WTC11 (cell line): ENCODE measurements around the gene SEPSECS. TPM values are rescaled to one million over a fixed set of nuclear protein-coding genes. Genes with fewer than 3 reads are reported as not detected.

Source experiments
- ATAC-seq: fragments of 200-7000 bp; cut with Tn5 transposase; 2 replicates; pipeline ENCODE4 v1.10.0; 2021; ENCODE audit warnings: mild to moderate bottlenecking, moderate library complexity
- CTCF ChIA-PET: fragments of 300-600 bp; sonication (Branson Sonifier 250); formaldehyde crosslinking; loops from one replicate; lab custom pipeline; 2021; ENCODE audit warnings: antibody characterized with exemption; lab: Charles Lee
- POLR2A ChIA-PET: fragments of 350-600 bp; sonication (Branson Sonifier 250); formaldehyde crosslinking; loops from one replicate; lab custom pipeline; 2021; ENCODE audit warnings: antibody characterized with exemption; lab: Charles Lee
- DNase-seq: peaks from one replicate; pipeline ENCODE4 v3.0.0; 2021; ENCODE audit warnings: low spot score
- H3K27ac Mint-ChIP-seq: 2 replicates; pipeline ENCODE4 v1.8.0; 2021; ENCODE audit warnings: mixed read lengths
- H3K27me3 Mint-ChIP-seq: 2 replicates; pipeline ENCODE4 v1.8.0; 2021; ENCODE audit warnings: low read depth, mild to moderate bottlenecking, moderate library complexity, mixed read lengths
- H3K36me3 Mint-ChIP-seq: 2 replicates; pipeline ENCODE4 v1.8.0; 2021; ENCODE audit warnings: mixed read lengths
- H3K4me1 Mint-ChIP-seq: 2 replicates; pipeline ENCODE4 v1.8.0; 2022; ENCODE audit warnings: mixed read lengths
- H3K4me3 Mint-ChIP-seq: 2 replicates; pipeline ENCODE4 v1.8.0; 2021; ENCODE audit warnings: mild to moderate bottlenecking, moderate library complexity, mixed read lengths
- H3K9me3 Mint-ChIP-seq: 2 replicates; pipeline ENCODE4 v1.8.0; 2021; ENCODE audit warnings: mixed read lengths
- ATF1 ChIP-seq: sonication (generic); formaldehyde crosslinking; IDR thresholded peaks from 2 replicates; pipeline ENCODE4 v1.8.1; 2023; ENCODE audit warnings: mild to moderate bottlenecking, moderate library complexity, missing genetic modification reagents
- FOXK1 ChIP-seq: sonication (generic); formaldehyde crosslinking; IDR thresholded peaks from 2 replicates; pipeline ENCODE4 v1.8.0; 2022; ENCODE audit warnings: mild to moderate bottlenecking, moderate library complexity, missing genetic modification reagents
- FOXP1 ChIP-seq: sonication (generic); formaldehyde crosslinking; IDR thresholded peaks from 2 replicates; pipeline ENCODE4 v1.8.0; 2022; ENCODE audit warnings: missing genetic modification reagents, mild to moderate bottlenecking, moderate library complexity, borderline replicate concordance
- IRF2 ChIP-seq: sonication (generic); formaldehyde crosslinking; IDR thresholded peaks from 2 replicates; pipeline ENCODE4 v1.8.0; 2022; ENCODE audit warnings: low read depth, missing genetic modification reagents, borderline replicate concordance
- RORB ChIP-seq: fragments of 250-450 bp; sonication (Bioruptor Pico); IDR thresholded peaks from 2 replicates; pipeline ENCODE4 v1.9.0; 2021; ENCODE audit warnings: mild to moderate bottlenecking
- ZNF121 ChIP-seq: sonication (generic); formaldehyde crosslinking; IDR thresholded peaks from 2 replicates; pipeline ENCODE4 v1.8.0; 2023; ENCODE audit warnings: missing genetic modification reagents
- ZNF138 ChIP-seq: sonication (generic); formaldehyde crosslinking; conservative IDR thresholded peaks from 2 replicates; pipeline ENCODE4 v1.8.1; 2022; ENCODE audit warnings: mild to moderate bottlenecking, moderate library complexity, missing genetic modification reagents
- ZNF263 ChIP-seq: sonication (generic); formaldehyde crosslinking; IDR thresholded peaks from 2 replicates; pipeline ENCODE4 v1.8.1; 2022; ENCODE audit warnings: low read depth, mild to moderate bottlenecking, moderate library complexity, missing genetic modification reagents
- total RNA-seq: library from RNA; stranded (reverse); gene quantifications from 3 replicates; pipeline ENCODE4 v1.2.3, GENCODE V29; 2021
- TF ChIP-seq, protein P1 (sequence below): fragments of 250-450 bp; sonication (Bioruptor Pico); IDR thresholded peaks from 2 replicates; pipeline ENCODE4 v1.9.0; 2021; ENCODE audit warnings: mild to moderate bottlenecking
- TF ChIP-seq, protein P2 (sequence below): fragments of 250-450 bp; sonication (Bioruptor Pico); IDR thresholded peaks from 2 replicates; pipeline ENCODE4 v1.9.0; 2021; ENCODE audit warnings: mild to moderate bottlenecking
- TF ChIP-seq, protein P3 (sequence below): sonication (generic); formaldehyde crosslinking; IDR thresholded peaks from 2 replicates; pipeline ENCODE4 v1.8.0; 2023; ENCODE audit warnings: missing genetic modification reagents
- TF ChIP-seq, protein P4 (sequence below): sonication (generic); formaldehyde crosslinking; IDR thresholded peaks from 2 replicates; pipeline ENCODE4 v1.8.1; 2023; ENCODE audit warnings: mild to moderate bottlenecking, missing genetic modification reagents, moderate library complexity
- TF ChIP-seq, protein P5 (sequence below): sonication (generic); formaldehyde crosslinking; IDR thresholded peaks from 2 replicates; pipeline ENCODE4 v1.8.1; 2022; ENCODE audit warnings: mild to moderate bottlenecking, moderate library complexity, missing genetic modification reagents
- TF ChIP-seq, protein P6 (sequence below): sonication (generic); formaldehyde crosslinking; IDR thresholded peaks from 2 replicates; pipeline ENCODE4 v1.8.0; 2022; ENCODE audit warnings: mild to moderate bottlenecking, missing genetic modification reagents
- TF ChIP-seq, protein P7 (sequence below): sonication (generic); formaldehyde crosslinking; IDR thresholded peaks from 2 replicates; pipeline ENCODE4 v1.8.1; 2023; ENCODE audit warnings: mild to moderate bottlenecking, moderate library complexity, missing genetic modification reagents

SEPSECS gene
- total RNA-seq, 1 experiment from 2014 or later: 6.2 TPM

DNA sequence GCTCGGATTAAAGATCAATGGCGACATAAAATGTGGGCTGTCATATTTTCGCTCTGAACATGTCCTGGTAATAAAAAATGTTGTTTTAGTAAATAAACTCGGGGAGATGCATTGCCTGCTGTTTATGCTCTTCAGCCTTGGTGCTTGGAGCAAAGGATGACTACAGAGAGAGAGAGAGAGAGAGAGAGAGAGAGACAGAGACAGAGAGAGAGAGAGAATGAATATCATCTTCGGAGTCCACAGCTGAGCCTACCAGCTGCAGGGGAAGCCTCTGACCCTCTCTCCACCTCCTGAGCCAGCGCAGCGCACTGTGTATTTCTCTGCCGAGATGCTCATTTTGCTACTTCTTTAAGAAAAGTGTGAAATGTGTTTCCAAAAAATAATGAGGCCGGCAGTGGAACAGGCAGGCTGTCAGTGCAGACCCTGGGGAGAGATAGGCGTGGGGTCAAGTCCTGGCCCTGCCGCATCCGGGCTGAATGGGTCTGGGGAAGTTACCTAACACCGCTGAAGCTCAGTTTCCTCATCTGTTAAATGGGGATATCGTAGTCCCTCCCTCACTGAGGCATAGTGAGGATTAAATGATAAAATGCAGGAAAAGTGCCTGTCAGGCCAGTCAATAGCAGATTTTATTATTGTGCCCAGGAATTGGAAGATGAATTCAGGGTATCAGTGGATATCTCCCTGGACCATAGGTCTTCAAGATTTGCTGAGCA lies 71.0 kb downstream of the SEPSECS start (continued):
- TF ChIP-seq IRF2 (CRISPR knock-in tag) (no peak), RORB (CRISPR knock-in tag) (no peak)
- TF ChIP-seq, all 79 proteins: peak for 0

DNA sequence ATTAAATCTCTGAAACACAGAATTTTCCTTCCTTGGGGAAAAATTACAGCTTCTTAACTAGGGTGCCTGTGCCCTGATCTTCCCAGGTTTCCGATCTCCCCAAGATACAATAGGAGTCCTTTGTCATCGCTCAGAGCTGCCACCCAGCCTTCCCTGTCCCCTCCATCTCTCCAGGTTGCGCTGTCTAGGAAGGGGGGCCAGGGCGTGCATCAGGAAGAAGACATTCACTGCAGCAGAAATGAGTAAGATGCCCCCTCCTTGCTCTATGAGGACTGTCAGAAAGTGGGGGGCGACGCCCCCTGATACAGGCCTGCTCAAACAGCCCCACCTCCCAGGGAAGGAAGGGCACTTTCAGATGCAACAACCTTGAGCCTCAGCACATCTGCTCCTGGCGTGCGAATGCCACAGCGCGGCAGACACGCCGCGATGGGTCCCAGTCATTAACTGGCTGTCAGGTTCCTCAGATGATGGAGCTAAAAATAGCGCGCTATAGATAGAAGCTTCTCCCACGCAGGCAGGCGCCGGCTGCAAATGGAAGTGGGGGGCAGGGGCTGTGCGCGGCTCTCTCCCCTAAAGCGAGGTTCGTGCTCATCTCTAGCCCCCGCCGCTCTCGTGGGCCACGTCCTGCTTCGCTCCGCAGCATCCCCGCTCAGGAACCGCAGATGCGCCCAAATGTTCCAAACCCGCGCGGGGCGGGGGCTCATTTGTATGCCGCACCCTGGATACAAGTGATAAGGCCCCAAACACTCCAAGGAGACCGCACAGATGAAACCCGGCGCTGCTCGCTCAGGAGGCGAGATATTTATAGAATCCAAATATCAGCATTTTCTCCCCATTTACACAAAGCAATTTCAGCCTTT lies 71.9 kb downstream of the SEPSECS start:
- H3K4me3 Mint-ChIP-seq: no peak overlapping the region; the same call in 1 of the 2 replicates
- POLR2A ChIA-PET: no interaction called here

More for the DNA sequence above, 71.9 kb downstream of the SEPSECS start:
- Mint-ChIP-seq H3K4me1 (peaks cover 24% of the 10 kb centered on the region), H3K27me3 (peaks cover 8% of the 10 kb centered on the region; the same call in 1 of the 2 replicates), H3K27ac (no peak overlapping the region), H3K36me3 (peaks cover 5% of the 10 kb centered on the region), H3K9me3 (peaks cover 5% of the 10 kb centered on the region)
- DNase-seq (no peak), ATAC-seq (no peak)
- TF ChIP-seq ZNF263 (CRISPR knock-in tag): no peak
- no peak for TF ChIP-seq ZNF121 (CRISPR knock-in tag)
- TF ChIP-seq ZNF138 (CRISPR knock-in tag): no peak
- TF ChIP-seq, protein P1, sequence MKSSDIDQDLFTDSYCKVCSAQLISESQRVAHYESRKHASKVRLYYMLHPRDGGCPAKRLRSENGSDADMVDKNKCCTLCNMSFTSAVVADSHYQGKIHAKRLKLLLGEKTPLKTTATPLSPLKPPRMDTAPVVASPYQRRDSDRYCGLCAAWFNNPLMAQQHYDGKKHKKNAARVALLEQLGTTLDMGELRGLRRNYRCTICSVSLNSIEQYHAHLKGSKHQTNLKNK (CRISPR knock-in tag): no peak
- TF ChIP-seq, protein P2, sequence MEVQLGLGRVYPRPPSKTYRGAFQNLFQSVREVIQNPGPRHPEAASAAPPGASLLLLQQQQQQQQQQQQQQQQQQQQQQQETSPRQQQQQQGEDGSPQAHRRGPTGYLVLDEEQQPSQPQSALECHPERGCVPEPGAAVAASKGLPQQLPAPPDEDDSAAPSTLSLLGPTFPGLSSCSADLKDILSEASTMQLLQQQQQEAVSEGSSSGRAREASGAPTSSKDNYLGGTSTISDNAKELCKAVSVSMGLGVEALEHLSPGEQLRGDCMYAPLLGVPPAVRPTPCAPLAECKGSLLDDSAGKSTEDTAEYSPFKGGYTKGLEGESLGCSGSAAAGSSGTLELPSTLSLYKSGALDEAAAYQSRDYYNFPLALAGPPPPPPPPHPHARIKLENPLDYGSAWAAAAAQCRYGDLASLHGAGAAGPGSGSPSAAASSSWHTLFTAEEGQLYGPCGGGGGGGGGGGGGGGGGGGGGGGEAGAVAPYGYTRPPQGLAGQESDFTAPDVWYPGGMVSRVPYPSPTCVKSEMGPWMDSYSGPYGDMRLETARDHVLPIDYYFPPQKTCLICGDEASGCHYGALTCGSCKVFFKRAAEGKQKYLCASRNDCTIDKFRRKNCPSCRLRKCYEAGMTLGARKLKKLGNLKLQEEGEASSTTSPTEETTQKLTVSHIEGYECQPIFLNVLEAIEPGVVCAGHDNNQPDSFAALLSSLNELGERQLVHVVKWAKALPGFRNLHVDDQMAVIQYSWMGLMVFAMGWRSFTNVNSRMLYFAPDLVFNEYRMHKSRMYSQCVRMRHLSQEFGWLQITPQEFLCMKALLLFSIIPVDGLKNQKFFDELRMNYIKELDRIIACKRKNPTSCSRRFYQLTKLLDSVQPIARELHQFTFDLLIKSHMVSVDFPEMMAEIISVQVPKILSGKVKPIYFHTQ (CRISPR knock-in tag): no peak
- no peak for TF ChIP-seq FOXK1 (CRISPR knock-in tag)
- TF ChIP-seq FOXP1 (CRISPR knock-in tag): no peak
- TF ChIP-seq, protein P3, sequence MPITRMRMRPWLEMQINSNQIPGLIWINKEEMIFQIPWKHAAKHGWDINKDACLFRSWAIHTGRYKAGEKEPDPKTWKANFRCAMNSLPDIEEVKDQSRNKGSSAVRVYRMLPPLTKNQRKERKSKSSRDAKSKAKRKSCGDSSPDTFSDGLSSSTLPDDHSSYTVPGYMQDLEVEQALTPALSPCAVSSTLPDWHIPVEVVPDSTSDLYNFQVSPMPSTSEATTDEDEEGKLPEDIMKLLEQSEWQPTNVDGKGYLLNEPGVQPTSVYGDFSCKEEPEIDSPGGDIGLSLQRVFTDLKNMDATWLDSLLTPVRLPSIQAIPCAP: no peak
- no peak for TF ChIP-seq ATF1
- TF ChIP-seq, protein P4, sequence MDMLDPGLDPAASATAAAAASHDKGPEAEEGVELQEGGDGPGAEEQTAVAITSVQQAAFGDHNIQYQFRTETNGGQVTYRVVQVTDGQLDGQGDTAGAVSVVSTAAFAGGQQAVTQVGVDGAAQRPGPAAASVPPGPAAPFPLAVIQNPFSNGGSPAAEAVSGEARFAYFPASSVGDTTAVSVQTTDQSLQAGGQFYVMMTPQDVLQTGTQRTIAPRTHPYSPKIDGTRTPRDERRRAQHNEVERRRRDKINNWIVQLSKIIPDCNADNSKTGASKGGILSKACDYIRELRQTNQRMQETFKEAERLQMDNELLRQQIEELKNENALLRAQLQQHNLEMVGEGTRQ: no peak
- TF ChIP-seq, protein P5, sequence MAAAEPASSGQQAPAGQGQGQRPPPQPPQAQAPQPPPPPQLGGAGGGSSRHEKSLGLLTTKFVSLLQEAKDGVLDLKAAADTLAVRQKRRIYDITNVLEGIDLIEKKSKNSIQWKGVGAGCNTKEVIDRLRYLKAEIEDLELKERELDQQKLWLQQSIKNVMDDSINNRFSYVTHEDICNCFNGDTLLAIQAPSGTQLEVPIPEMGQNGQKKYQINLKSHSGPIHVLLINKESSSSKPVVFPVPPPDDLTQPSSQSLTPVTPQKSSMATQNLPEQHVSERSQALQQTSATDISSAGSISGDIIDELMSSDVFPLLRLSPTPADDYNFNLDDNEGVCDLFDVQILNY (CRISPR knock-in tag): no peak
- TF ChIP-seq, protein P6, sequence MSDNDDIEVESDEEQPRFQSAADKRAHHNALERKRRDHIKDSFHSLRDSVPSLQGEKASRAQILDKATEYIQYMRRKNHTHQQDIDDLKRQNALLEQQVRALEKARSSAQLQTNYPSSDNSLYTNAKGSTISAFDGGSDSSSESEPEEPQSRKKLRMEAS (CRISPR knock-in tag): no peak
- TF ChIP-seq, protein P7, sequence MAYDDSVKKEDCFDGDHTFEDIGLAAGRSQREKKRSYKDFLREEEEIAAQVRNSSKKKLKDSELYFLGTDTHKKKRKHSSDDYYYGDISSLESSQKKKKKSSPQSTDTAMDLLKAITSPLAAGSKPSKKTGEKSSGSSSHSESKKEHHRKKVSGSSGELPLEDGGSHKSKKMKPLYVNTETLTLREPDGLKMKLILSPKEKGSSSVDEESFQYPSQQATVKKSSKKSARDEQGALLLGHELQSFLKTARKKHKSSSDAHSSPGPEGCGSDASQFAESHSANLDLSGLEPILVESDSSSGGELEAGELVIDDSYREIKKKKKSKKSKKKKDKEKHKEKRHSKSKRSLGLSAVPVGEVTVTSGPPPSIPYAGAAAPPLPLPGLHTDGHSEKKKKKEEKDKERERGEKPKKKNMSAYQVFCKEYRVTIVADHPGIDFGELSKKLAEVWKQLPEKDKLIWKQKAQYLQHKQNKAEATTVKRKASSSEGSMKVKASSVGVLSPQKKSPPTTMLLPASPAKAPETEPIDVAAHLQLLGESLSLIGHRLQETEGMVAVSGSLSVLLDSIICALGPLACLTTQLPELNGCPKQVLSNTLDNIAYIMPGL (CRISPR knock-in tag): no peak
- CTCF ChIA-PET: no interaction called here
